Measurements from ENCODE around the gene CERS5. TPM values are rescaled to one million over a fixed set of nuclear protein-coding genes. Genes with fewer than 3 reads are reported as not detected.

The CERS5 gene
- total and polyA plus RNA-seq, 10 of the 15 experiments (the other 5 are each of a cell fraction or from before 2014, with no cell fraction given) = 6.8 to 50.1 (median 31.8) TPM

DNA sequence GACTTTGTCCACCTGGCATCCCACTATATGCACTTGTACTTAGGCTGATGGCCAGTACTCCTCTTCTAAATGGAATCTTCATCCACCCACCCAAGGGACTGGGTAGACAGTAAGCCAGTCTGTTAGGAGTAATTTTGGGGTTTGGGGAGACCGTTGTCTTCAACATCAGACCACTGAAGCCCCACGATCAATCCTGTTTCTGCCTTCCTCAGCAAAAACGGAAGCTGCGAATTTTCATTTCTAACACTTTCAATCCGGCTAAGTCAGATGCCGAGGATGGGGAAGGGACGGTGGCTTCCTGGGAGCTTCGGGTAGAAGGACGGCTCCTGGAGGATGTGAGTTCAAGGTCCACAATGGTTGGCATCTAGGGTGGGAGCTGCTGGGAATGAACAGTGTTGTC is 80.0 kb downstream of the CERS5 start:
- RAD21 ChIA-PET (ENCODE audit: unreplicated experiment) = interaction anchor here (1.3 to 5.6 kb wide), 8 partner anchors 24 to 227 kb away, joined by 4 to 47 read pairs (median 6); partner anchors contain the start of genes CERS5 and COX14
- Histone ChIP-seq H3K4me1 (ENCODE audit: control insufficient read depth, insufficient read depth, low read length) (no peaks in the 10 kb centered on the region), H3K9me3 (replicated peaks; ENCODE audit: control insufficient read depth, insufficient read depth, low read length) (no peaks in the 10 kb centered on the region), H3K27me3 (replicated peaks in 1 of 2; ENCODE audit: control insufficient read depth in 2 of 2, insufficient read depth in 2 of 2, low read length in 1 of 2) (no peaks in the 10 kb centered on the region), H3K27ac (ENCODE audit: control insufficient read depth, insufficient read depth) (no peak overlapping the region), H3K4me3 (no peak overlapping the region), H4K20me1 (ENCODE audit: control insufficient read depth, insufficient read depth) (0 out of 2 replicates have a peak, but pooled peaks cover 4% of the 10 kb centered on the region), H3K79me2 (ENCODE audit: control insufficient read depth, insufficient read depth, low read length) (peaks cover 9% of the 10 kb centered on the region), H3K4me2 (ENCODE audit: control insufficient read depth, insufficient read depth) (no peak overlapping the region), H3K9ac (ENCODE audit: control insufficient read depth, insufficient read depth, low read length) (0 out of 2 replicates have a peak overlapping the region, but pooled peaks have one; percentile 8), H3K36me3 (ENCODE audit: control insufficient read depth in 2 of 2, insufficient read depth in 2 of 2, low read length in 1 of 2) (peaks cover 0 to 20% of the 10 kb centered on the region in 2 experiments), H2AFZ (ENCODE audit: control insufficient read depth, low read depth, low read length) (no peak overlapping the region)
- DNase-seq (ENCODE audit: low read depth, low spot score) = no peak
- SMC1A ChIA-PET (ENCODE audit: uncharacterized antibody, unreplicated experiment) = interaction anchor here (0.7 to 3.9 kb wide), 13 partner anchors 9 to 345 kb away, joined by 3 to 29 read pairs (median 3); partner anchors contain the start of genes CERS5 and COX14
- BruUV-seq (replicated peaks) = no TSS peak
- POLR2A ChIA-PET = interaction anchor here (0.7 to 1.1 kb wide), 2 partner anchors 9 to 23 kb away, joined by 3 to 8 read pairs; no protein-coding TSS in a partner anchor
- no peak for ATAC-seq
- WGBS (ENCODE audit: insufficient coverage, insufficient replicate concordance, low lambda C conversion rate, missing lambda C conversion rate) = 97% methylated on average over 9 of the region's 9 CpGs
- in situ Hi-C loops (cut with MboI) (no loop called here), intact Hi-C loops (cut with micrococcal nuclease; ENCODE audit: unreplicated experiment) (no loop called here)
- no peak for FAIRE-seq
- CTCF ChIA-PET = interaction anchor here (0.9 to 9.0 kb wide), 20 partner anchors 9 to 343 kb away, joined by 3 to 250 read pairs (median 5); partner anchors contain the start of genes CERS5, COX14 and LIMA1
- TF ChIP-seq, protein P1, sequence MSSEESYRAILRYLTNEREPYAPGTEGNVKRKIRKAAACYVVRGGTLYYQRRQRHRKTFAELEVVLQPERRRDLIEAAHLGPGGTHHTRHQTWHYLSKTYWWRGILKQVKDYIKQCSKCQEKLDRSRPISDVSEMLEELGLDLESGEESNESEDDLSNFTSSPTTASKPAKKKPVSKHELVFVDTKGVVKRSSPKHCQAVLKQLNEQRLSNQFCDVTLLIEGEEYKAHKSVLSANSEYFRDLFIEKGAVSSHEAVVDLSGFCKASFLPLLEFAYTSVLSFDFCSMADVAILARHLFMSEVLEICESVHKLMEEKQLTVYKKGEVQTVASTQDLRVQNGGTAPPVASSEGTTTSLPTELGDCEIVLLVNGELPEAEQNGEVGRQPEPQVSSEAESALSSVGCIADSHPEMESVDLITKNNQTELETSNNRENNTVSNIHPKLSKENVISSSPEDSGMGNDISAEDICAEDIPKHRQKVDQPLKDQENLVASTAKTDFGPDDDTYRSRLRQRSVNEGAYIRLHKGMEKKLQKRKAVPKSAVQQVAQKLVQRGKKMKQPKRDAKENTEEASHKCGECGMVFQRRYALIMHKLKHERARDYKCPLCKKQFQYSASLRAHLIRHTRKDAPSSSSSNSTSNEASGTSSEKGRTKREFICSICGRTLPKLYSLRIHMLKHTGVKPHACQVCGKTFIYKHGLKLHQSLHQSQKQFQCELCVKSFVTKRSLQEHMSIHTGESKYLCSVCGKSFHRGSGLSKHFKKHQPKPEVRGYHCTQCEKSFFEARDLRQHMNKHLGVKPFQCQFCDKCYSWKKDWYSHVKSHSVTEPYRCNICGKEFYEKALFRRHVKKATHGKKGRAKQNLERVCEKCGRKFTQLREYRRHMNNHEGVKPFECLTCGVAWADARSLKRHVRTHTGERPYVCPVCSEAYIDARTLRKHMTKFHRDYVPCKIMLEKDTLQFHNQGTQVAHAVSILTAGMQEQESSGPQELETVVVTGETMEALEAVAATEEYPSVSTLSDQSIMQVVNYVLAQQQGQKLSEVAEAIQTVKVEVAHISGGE (CRISPR knock-in tag; IDR thresholded peaks at IDR 0.05) = no peak
- TF ChIP-seq MYB (IDR thresholded peaks at IDR 0.05; ENCODE audit: borderline replicate concordance, low read depth, low read length) (no peak), HSF1 (IDR thresholded peaks at IDR 0.05; ENCODE audit: low read depth, low read length) (no peak), ZNF384 (IDR thresholded peaks at IDR 0.05; ENCODE audit: borderline replicate concordance, low read depth, low read length) (no peak), SUZ12 (IDR thresholded peaks at IDR 0.05; ENCODE audit: unreplicated experiment) (no peak), FOS (IDR thresholded peaks at IDR 0.05; ENCODE audit: borderline replicate concordance, extremely low read depth, insufficient read length) (no peak), RB1 (IDR thresholded peaks at IDR 0.05; ENCODE audit: borderline replicate concordance) (no peak), SIX5 (IDR thresholded peaks at IDR 0.05; ENCODE audit: low read depth, low read length, severe bottlenecking) (no peak), NBN (IDR thresholded peaks at IDR 0.05) (no peak), BACH1 (IDR thresholded peaks at IDR 0.05; ENCODE audit: borderline replicate concordance) (no peak), ESRRA (IDR thresholded peaks at IDR 0.05; ENCODE audit: low read length) (no peak), KLF5 (IDR thresholded peaks at IDR 0.05; ENCODE audit: partially characterized antibody) (no peak), ATF3 (IDR thresholded peaks at IDR 0.05; ENCODE audit: borderline replicate concordance, extremely low read depth, low read depth, low read length) (no peak), SKIL (IDR thresholded peaks at IDR 0.05; ENCODE audit: low read depth, poor library complexity, severe bottlenecking) (no peak)
- TF ChIP-seq, protein P2, sequence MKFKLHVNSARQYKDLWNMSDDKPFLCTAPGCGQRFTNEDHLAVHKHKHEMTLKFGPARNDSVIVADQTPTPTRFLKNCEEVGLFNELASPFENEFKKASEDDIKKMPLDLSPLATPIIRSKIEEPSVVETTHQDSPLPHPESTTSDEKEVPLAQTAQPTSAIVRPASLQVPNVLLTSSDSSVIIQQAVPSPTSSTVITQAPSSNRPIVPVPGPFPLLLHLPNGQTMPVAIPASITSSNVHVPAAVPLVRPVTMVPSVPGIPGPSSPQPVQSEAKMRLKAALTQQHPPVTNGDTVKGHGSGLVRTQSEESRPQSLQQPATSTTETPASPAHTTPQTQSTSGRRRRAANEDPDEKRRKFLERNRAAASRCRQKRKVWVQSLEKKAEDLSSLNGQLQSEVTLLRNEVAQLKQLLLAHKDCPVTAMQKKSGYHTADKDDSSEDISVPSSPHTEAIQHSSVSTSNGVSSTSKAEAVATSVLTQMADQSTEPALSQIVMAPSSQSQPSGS (IDR thresholded peaks at IDR 0.05; ENCODE audit: low read length) = no peak
